ENCODE data around the gene FGF21.
"Not testable (repeated sequence)": the region's sequence is repeated elsewhere in the genome, so short reads cannot be mapped to it uniquely, and the experiment has no call there.

The FGF21 gene, protein sequence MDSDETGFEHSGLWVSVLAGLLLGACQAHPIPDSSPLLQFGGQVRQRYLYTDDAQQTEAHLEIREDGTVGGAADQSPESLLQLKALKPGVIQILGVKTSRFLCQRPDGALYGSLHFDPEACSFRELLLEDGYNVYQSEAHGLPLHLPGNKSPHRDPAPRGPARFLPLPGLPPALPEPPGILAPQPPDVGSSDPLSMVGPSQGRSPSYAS

DNA sequence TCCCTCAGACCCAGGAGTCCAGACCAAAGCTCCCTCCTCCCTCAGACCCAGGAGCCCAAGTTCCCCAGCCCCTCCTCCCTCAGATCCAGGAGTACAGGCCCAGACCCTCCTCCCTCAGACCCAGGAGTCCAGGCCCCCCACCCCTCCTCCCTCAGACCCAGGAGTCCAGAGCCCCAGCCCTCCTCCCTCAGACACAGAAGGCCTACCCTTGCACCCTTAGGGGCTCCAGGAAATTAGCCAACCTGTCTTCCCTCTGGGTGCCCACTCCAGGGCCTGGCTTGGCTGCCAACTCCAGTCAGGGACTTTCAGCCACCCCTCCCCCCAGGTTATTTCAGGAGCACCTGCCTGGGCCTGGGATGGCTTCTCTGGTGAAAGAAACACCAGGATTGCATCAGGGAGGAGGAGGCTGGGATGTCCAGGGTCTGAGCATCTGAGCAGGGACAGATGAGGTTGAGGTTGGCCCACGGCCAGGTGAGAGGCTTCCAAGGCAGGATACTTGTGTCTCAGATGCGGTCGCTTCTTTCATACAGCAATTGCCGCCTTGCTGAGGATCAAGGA, at the start of gene FGF21:
FGF21 (plus strand) TSS at position 441 of the 558 bp plus-strand sequence. CDS start 713 bp downstream, outside the sequence.
- FAIRE-seq = no peak

GRCh38 chr19:48708471-48708870, 46.9 kb upstream of the FGF21 start:
- no peak for FAIRE-seq

DNA sequence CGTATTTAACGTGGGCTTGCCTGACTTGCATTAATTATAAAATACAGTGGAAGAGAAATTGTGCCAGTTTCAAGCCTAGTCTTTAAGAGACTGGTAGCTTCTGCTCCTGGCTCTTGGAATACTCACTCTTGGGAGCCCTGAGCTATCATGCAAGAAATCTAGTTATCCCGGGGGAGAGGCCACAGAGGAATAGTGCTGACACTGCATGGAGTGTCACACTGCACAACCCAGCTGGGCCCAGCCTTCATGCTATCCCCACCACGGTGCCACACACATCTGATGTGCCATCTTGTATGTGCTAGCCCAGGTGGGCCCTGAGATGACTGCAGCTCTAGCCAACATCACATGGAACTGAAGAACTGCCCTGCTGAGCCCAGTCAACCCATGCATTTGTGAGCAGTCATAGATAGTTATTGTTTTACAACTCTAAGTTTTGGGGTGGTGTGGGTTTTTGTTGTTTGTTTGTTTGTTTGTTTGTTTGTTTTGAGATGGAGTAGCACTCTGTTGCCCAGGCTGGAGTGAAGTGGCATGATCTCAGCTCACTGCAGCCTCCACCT, 44.1 kb upstream of the FGF21 start:
- no peak for FAIRE-seq

DNA sequence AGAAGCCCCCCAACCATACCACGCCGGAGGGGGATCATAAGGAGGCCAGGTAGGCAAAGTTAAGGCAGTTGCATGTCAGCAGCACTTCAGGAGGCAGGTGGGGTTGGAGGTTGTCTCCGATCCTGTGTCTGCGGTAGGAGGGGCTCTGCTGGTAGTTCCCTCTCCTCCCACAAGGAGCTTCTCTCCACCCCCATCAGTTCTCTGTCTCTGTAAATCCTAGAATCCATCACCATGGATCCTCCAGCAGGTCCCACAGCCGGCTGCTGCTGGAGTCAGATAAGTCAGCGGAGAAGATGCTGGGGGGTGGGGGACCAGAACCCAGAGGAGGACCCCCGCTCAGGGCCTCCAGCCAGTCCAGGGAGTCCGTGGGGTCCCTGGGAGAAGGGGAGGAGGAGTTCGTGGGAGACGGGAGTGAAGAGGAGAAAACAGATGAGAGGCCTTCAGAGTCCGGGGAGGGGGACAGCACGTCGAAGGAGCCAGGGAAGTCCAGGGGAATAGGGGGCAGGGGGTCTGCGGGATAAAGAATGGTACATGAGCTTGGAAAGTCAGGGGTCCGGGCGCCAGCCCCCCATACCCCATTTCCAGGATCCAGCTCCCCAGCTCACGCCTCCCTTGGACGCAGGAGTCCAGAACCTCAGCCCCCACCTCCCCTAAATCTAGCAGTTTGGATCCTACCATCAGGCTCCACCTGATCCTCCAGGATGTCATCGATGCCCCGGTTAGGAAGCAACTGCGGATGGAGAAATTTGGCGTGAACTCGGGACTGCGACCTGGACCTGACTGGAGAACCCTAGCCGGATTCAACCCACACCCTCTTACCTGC, 42.1 kb upstream of the FGF21 start:
- no peak for FAIRE-seq

- FAIRE-seq = peak; percentile 81
Measured at GRCh38 chr19:48713864-48714755, 41.2 kb upstream of the FGF21 start.

GRCh38 chr19:48714759-48715675, 40.3 kb upstream of the FGF21 start:
- no peak for FAIRE-seq

DNA sequence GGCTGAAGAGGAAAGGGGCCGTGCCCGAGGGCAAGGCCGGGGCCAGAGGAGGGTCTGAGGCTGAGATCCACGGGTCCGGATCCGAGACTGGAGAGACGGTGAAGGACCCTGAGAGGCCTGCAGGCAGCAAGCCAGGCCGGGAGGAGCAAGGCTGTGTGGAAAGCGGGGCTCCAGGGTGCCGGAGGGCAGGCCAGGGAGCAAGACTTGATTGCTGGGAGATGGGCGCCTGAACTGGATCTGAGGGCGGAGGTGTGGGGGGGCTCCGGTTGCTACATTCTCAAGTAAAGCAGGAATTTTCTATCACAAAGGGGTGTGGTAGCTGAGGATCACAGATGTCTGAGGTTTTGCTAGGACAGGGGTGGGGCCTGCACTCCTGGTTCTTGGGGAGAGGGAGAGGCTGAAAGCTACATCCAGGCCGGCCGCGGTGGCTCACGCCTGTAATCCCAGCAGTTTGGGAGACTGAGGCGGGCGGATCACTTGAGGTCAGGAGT, 39.6 kb upstream of the FGF21 start:
- FAIRE-seq = no peak

DNA sequence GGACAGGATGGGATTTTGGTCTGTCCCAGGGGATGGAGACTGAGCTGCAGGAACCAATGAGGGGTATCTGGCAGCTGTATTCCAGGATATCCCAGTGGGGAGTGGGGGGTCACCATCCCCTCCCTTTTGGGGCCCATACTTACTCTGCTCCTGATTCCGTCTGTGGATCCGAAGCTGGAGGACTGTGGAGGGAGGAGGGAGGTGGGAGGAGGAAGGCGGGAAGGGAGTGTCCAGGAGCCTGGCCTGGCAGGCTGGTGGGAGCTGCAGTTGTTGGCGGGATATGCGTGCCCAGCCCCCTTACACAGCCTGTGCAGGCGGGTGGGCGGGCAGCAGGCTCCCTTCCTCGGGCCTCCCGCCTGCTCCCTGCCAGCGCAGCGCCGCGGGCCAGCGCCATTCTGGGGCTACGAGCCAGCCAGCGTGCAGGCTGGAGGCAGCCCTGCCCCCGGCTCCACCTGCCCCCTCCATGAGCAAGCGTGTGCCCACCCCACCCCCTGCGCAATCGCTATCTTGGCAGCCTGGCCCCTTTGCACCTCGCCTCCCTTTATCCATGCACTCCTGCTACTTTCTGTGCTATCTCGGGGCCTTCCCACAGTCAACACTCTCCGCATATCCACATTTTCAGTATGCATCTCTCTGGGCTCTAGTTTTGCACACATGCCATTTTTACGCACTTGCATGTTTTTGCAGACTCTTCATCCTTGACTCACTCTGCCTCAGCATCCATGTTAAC, 38.6 kb upstream of the FGF21 start:
- FAIRE-seq = no peak

DNA sequence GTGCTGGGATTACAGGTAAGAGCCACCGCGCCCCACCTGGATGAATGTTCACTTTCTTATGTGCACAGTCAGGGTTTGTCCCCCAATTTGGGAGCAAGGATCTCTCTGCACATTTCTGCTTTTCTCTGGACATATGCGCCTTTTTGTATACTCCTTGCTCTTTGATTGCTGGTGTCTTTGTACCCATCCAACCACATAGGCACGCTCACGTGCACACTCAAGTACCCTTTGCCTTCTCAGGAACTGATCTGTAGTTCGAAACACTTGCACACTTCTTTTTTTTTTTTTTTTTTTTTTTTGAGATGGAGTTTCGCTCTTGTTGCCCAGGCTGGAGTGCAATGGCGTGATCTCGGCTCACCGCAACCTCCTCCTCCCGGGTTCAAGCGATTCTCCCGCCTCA, 37.2 kb upstream of the FGF21 start:
- FAIRE-seq = not testable (repeated sequence)

- no peak for FAIRE-seq
Measured at GRCh38 chr19:48718711-48719231, 36.6 kb upstream of the FGF21 start.

- FAIRE-seq = no peak
Measured at GRCh38 chr19:48719263-48720171, 35.8 kb upstream of the FGF21 start, which contains the start of gene MAMSTR. TSS of gene MAMSTR (minus strand) at chr19:48719725. CDS start at chr19:48719031, 694 bp downstream.

DNA sequence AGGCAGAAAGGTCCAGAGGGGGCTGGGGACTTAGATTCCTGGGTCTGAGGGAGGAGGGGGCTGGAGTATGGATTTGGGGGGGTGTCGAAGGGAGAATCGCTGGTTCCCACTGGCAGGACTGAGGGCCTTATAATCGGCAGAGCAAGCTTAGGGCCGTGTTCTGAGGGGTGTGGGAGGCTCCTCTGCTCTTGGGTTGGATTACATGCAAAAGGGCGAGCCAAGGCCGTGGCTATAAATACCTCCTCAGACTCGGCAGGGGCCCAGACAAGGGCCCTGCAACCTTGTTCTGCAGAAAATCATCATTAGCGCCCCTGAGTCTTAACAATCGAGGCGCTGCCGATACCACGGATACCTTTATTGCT, 35.1 kb upstream of the FGF21 start:
- no peak for FAIRE-seq

- FAIRE-seq = peak; percentile 99
Measured at GRCh38 chr19:48720613-48721296, 34.6 kb upstream of the FGF21 start.

- FAIRE-seq = no peak
Measured at GRCh38 chr19:48722196-48722708, 33.1 kb upstream of the FGF21 start.

DNA sequence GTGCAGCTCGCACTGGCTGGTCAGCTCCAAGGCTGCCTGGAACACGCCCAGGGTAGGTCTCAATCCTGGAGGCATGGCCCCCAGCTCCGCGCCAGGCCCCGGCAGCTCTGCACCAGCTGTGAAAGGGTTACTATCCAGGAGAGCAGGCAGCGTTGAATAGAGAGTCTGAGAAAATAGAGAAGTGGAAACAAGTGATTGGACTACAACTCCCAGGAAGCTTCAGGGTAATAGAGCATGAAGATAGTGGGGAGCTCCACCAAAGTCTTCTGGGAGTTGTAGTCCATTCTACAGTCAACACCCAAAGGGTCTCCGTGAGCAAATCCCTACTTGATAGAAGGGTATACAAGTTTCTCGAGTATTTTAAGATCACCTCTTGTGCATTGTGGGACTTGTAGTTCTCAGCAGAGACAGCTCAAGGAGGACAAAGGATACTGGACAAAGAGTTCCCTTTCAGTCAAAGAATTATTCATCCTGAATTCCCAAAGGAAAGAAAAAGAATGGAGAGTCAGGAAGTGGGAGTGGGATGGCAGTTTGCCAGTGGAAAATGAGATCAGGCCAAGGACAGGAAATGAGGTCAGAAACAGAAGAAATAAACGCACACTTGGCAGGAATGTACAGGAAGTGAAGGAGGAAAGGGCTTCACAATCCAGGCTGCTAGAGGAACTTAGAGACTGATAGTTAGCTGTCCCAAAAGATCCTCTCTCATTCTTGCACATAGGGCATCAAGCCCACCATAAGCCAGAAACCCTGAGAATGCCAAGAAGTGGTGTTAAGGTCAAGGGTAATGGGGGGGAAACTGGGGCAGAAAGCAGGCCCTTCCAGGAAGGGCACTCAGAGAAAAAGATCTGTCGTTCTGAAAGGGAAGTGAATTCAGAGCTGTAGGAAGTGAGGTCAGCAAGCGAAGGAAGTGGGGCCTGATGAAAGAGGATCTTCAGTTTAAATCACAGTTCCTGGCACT, 30.2 kb upstream of the FGF21 start:
- no peak for FAIRE-seq

DNA sequence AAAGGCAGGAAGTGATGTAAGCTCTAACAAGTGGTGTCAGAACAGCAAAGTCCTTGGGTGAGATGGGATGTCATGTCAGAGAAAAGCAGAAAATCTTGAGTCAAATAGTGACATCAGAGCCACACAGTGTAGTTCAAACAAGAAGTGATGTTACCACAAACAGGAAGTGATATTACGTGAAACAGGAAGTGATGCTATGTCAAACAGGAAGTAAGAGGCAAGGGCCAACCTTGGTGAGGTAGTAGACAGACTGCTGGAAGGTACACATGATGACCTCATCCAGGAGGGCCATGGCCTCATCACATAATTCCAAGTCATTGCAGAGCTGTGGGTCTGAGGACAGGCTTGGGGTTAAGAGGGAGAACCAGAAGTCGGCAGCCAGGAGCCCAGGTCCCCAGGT, 28.8 kb upstream of the FGF21 start:
- no peak for FAIRE-seq

Measured in islet of Langerhans (tissue), 1 donor.